Heart left ventricle (tissue), 16 donors: Measurements from ENCODE around the gene NUDT1. TPM values are rescaled to one million over a fixed set of nuclear protein-coding genes. Genes with fewer than 3 reads are reported as not detected.

Source experiments
- ATAC-seq, 4 donors: fragments of 200-7000 bp; cut with Tn5 transposase; one replicate each; pipeline ENCODE4 v1.9.1; 2020 to 2022; ENCODE audit warnings: moderate library complexity in 4 of 4, mild to moderate bottlenecking in 3 of 4, moderate number of reproducible peaks in 1 of 4
- DNase-seq, 5 donors: peaks; one replicate each; pipeline ENCODE4 v3.0.0-alpha.2; 2020
- H3K27ac ChIP-seq, 12 donors: fragments of 200-600 bp; sonication (generic) in 4 of 12; one replicate each; pipeline versions ENCODE4 v1.5.0 to v1.8.0; 2016 to 2022; ENCODE audit warnings: mild to moderate bottlenecking in 2 of 12
- H3K27me3 ChIP-seq, 9 donors: fragments of 200-600 bp; sonication (generic) in 2 of 9; one replicate each; pipeline versions ENCODE4 v1.5.1 to v1.8.0; 2016 to 2022; ENCODE audit warnings: mild to moderate bottlenecking in 3 of 9
- H3K36me3 ChIP-seq, 9 donors: fragments of 200-600 bp; sonication (generic) in 2 of 9; one replicate each; pipeline versions ENCODE4 v1.5.0 to v1.8.0; 2018 to 2022; ENCODE audit warnings: mild to moderate bottlenecking in 2 of 9
- H3K4me1 ChIP-seq, 12 donors: fragments of 200-600 bp; sonication (generic) in 4 of 12; one replicate each; pipeline versions ENCODE4 v1.5.0 to v1.8.0; 2016 to 2022; ENCODE audit warnings: mild to moderate bottlenecking in 3 of 12
- H3K4me3 ChIP-seq, 12 donors: fragments of 200-600 bp; sonication (generic) in 4 of 12; one replicate each; pipeline versions ENCODE4 v1.5.0 to v1.8.0; 2017 to 2022; ENCODE audit warnings: mild to moderate bottlenecking in 9 of 12, moderate library complexity in 4 of 12
- H3K9me3 ChIP-seq, 12 donors: fragments of 200-600 bp; sonication (generic) in 4 of 12; one replicate each; pipeline versions ENCODE4 v1.5.0 to v1.8.0; 2016 to 2022; ENCODE audit warnings: mild to moderate bottlenecking in 1 of 12
- CTCF ChIP-seq, 12 donors: fragments of 200-600 bp; sonication (generic) in 4 of 12; IDR thresholded peaks; one replicate each; pipeline versions ENCODE4 v1.5.0 to v1.8.0; 2018 to 2022; ENCODE audit warnings: antibody characterized with exemption in 12 of 12, mild to moderate bottlenecking in 5 of 12
- POLR2A ChIP-seq, 2 donors: fragments of 450-650 bp; IDR thresholded peaks; one replicate each; pipeline ENCODE4 v1.6.1; 2017; ENCODE audit warnings: antibody characterized with exemption in 2 of 2, mild to moderate bottlenecking in 2 of 2, moderate library complexity in 2 of 2
- WGBS, 4 donors: extraction: QIAGEN DNeasy Blood & Tissue Kit in 2 of 4; methylation state at CpG; one replicate each; pipeline versions ENCODE4 v1.1.5 to v1.1.7; 2013 to 2018; 5-methylcytosine and 5-hydroxymethylcytosine counted together
- intact Hi-C, 10 donors: fragments of 100-400 bp; cut with DNase I; formaldehyde crosslinking; loops; one replicate each; pipeline versions ENCODE4 v1.11.1 to v1.14.2; 2022
- polyA plus RNA-seq, 2 donors: library from polyadenylated mRNA; stranded (reverse); fragments of 200-250 nt; gene quantifications; one replicate each; pipeline ENCODE4 v1.2.3, GENCODE V29; 2013
- total RNA-seq, 9 donors: library from RNA; depleted of rRNA in 2 of 9; stranded (reverse); fragments of >200 nt in 2 of 9; fragmentation: NEBNext Ultra II Directional in 3 of 9; extraction: Animal tissue kit (Norgen Biotek cat#: 25700) in 3 of 9; gene quantifications; one replicate each; pipeline versions ENCODE4 v1.1.0 to v1.2.4, GENCODE V29; 2016 to 2023
- donor health status: ischemic (EF 13 %, LVEDD 7.1; RV severe dilation, severe dysfunction).
- donor health status: healthy with polysubstance abuse.
- donor health status: DM: no; HTN: yes; CAD: no.
- donor health status: DM: no; HTN: no; CAD: no.
- donor health status: ischemic (EF 25% LVEDD 6.9; RV normal size, moderate dysfunction).
- donor health status: ischemic (EF 25% LVEDD 5.7; RV mildly dilated, moderate dysfunction).
- donor health status: healthy.
- donor health status: DM: yes; HTN: yes; CAD: no.
- donor health status: ischemic (EF 35%, LVEDD 5.7; RV mildly dilated, moderate dysfunction).
- donor health status: nonischemic (EF 11% LVEDD 7.7; RV severe dilation, severe dysfunction).
- donor health status: DM: yes; HTN: yes; CAD: no.
- donor health status: PGD.
- donor health status: ischemic (EF 29% LVEDD 5.4; RV normal size, mild dysfunction).
- donor health status: nonischemic (EF 23%, LVEDD 6.1; RV moderate dilation, normal function).

Gene NUDT1
- total and polyA plus RNA-seq, 11 donors = 9.8 to 23.7 (median 16.1) TPM

GRCh38 chr7:2287745-2288144, 45.7 kb downstream of the NUDT1 start:
- Histone ChIP-seq H3K27ac (no peak overlapping the region), H3K4me3 (no peak overlapping the region), H3K4me1 (no peaks in the 10 kb centered on the region), H3K27me3 (no peaks in the 10 kb centered on the region), H3K9me3 (no peaks in the 10 kb centered on the region), H3K36me3 (peaks cover 0 to 11% (median 0%) of the 10 kb centered on the region in 9 donors)
- TF ChIP-seq POLR2A (IDR thresholded peaks at IDR 0.05) (no peak), CTCF (IDR thresholded peaks at IDR 0.05) (no peak)
- 92 to 98% (median 95%) methylated on average over 8 of the region's 8 CpGs for WGBS, 4 donors
- DNase-seq = peak in 1 of 5 donors; percentile 14
- no peak for ATAC-seq
- intact Hi-C loops = no loop called here

- Histone ChIP-seq H3K4me3 (no peak overlapping the region), H3K27me3 (no peaks in the 10 kb centered on the region), H3K36me3 (peaks cover 0 to 11% (median 0%) of the 10 kb centered on the region in 9 donors), H3K4me1 (no peaks in the 10 kb centered on the region), H3K27ac (no peak overlapping the region), H3K9me3 (no peaks in the 10 kb centered on the region)
- peak in 1 of 4 donors; percentile 7 for ATAC-seq
- intact Hi-C loops = no loop called here
- TF ChIP-seq CTCF (IDR thresholded peaks at IDR 0.05) (no peak), POLR2A (IDR thresholded peaks at IDR 0.05) (no peak)
- WGBS, 4 donors = 90 to 92% (median 91%) methylated on average over 8 of the region's 8 CpGs
- DNase-seq = peak in 1 of 5 donors; percentile 6
These were observed 46.5 kb downstream of the NUDT1 start for GRCh38 chr7:2288503-2288902.

- H3K27ac ChIP-seq = no peak overlapping the region
- peaks cover 0 to 11% (median 0%) of the 10 kb centered on the region in 9 donors for H3K36me3 ChIP-seq
- no peak for TF ChIP-seq POLR2A (IDR thresholded peaks at IDR 0.05)
- TF ChIP-seq CTCF (IDR thresholded peaks at IDR 0.05) = no peak
- ATAC-seq (no peak), DNase-seq (peak in 1 of 5 donors; percentile 29)
- intact Hi-C loops = no loop called here
- H3K27me3 ChIP-seq = no peaks in the 10 kb centered on the region
- H3K4me1 ChIP-seq = no peaks in the 10 kb centered on the region
- no peaks in the 10 kb centered on the region for H3K9me3 ChIP-seq
- peak overlapping the region in 2 of 12 donors; percentile 6 to 25 for H3K4me3 ChIP-seq
- 81 to 88% (median 86%) methylated on average over 20 of the region's 20 CpGs for WGBS, 4 donors
These were observed 47.1 kb downstream of the NUDT1 start for GRCh38 chr7:2289111-2289586.

GRCh38 chr7:2289621-2290020, 47.6 kb downstream of the NUDT1 start:
- no peak for TF ChIP-seq CTCF (IDR thresholded peaks at IDR 0.05)
- no peak for TF ChIP-seq POLR2A (IDR thresholded peaks at IDR 0.05)
- H3K4me1 ChIP-seq = no peaks in the 10 kb centered on the region
- peaks cover 0 to 11% (median 0%) of the 10 kb centered on the region in 9 donors for H3K36me3 ChIP-seq
- intact Hi-C loops = no loop called here
- H3K4me3 ChIP-seq = no peak overlapping the region
- H3K27me3 ChIP-seq = no peaks in the 10 kb centered on the region
- DNase-seq (peak in 1 of 5 donors; percentile 19), ATAC-seq (no peak)
- 80 to 91% (median 82%) methylated on average over 13 of the region's 13 CpGs for WGBS, 4 donors
- no peak overlapping the region for H3K27ac ChIP-seq
- H3K9me3 ChIP-seq = no peaks in the 10 kb centered on the region
